GM18909 (cell line): Measurements from ENCODE around the gene KCNF1.

ENCODE experiments used
- ATAC-seq: cut with Tn5 transposase; IDR thresholded peaks from one replicate; pipeline ENCODE4 v1.9.1; 2021; ENCODE audit warnings: mild to moderate bottlenecking; ENCODE audit not compliant: unreplicated experiment, poor library complexity

KCNF1 gene

GRCh38 chr2:10960606-10961489, 49.1 kb downstream of the KCNF1 start:
- ATAC-seq = no peak

GRCh38 chr2:10961490-10961875, 49.7 kb downstream of the KCNF1 start:
- ATAC-seq = no peak

- no peak for ATAC-seq
Measured at GRCh38 chr2:10962004-10962403, 50.3 kb downstream of the KCNF1 start.

- no peak for ATAC-seq
Measured at GRCh38 chr2:10963155-10963554, 51.4 kb downstream of the KCNF1 start.
